GM21717 (cell line): ENCODE results near the gene NPAS3.

Experiments used
- ATAC-seq: cut with Tn5 transposase; IDR thresholded peaks from one replicate; pipeline ENCODE4 v1.9.1; 2021; ENCODE audit warnings: mild to moderate bottlenecking, moderate library complexity; ENCODE audit not compliant: unreplicated experiment

NPAS3 gene

DNA sequence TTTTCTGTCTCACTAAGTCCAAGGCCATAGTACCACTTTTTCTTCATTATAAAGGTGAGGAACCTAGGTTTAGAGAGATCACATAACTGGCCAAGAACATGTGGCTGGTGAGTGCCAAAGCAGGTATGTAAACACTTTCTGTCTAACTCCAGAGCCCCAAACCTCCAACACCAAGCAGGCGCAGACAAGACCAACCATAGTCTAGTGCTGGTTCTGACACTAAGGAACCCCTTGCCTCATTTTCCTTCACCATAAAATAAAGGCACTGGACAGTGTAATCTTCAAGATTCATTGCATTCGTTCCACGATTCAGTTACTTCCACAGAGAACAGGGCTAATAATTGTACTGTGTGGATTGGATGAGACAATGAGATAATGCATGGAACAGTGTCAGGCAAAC, 71.0 kb downstream of the NPAS3 start:
- ATAC-seq = no peak

DNA sequence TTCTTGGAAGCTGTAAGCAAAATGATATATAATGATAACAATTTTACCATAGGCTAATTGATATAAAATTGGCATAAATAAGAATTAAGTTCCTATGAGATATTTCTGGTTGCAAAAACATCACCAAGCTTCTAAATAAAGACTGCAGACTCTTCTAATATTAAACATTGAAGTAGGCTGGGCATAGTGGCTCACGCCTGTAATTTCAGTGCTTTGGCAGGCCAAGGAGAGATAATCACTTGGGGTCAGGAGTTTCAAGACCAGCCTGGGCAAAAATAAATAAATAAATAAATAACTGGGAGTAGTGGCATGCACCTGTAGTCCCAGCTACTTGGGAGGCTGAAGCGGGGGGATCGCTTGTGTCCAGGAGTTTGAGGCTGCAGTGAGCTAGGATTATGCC, 71.8 kb downstream of the NPAS3 start:
- ATAC-seq = no peak

DNA sequence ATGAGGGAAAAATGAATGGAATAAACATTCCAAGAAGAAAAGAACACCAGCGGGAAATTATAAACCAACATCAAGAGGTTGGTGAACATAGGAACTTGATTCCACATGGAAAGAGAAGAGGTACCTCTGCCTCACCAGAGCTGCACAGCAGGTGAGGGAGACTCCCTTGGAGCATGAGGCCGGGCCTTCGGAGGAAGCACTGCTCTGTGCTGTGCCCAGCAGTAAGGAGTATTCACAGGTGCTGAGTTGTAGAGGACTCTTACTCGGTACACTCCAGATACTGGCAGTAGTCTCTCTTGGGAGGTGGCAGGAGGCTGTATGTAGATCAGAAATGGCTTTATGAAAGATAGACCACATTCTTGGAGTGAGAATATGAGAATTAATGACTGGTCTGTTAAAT, 76.0 kb downstream of the NPAS3 start:
- ATAC-seq = no peak

DNA sequence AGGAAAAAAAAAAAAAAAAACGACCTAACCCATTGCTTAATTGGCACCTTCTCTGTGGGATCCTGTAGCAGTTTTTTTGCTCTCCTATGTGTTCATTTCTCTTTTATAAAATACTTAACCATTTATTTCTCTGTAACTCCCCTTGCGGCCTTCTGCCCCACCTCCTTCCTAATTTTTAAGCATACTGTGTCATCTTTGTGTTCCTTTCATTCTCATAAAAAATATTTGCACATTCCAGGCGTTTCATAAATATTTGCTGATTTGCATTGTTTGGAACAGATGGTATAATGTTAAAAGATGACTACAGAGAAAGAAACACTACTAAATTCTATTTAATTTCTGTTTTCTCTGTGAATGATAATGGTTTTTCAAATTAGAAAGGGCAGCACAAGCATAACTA, 77.9 kb downstream of the NPAS3 start:
- no peak for ATAC-seq

DNA sequence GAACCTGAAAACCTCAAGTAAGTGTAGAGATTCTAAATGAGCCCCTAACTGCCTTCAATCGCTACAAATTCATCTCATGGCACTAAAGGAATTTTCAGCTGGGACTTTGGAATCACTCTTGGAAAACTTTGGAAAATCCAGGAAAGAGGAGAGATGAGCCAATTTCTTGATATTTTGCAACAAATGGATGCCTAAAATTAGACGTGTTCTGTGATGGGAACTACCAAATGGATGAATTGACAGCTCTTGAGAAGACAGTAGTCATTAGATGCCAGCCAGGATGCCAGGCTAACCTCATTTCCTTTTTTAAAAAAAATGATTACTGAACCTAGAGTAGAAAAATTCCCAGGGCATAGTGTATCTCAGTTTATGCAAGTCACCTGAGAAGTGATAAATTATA, 78.3 kb downstream of the NPAS3 start:
- ATAC-seq = no peak

DNA sequence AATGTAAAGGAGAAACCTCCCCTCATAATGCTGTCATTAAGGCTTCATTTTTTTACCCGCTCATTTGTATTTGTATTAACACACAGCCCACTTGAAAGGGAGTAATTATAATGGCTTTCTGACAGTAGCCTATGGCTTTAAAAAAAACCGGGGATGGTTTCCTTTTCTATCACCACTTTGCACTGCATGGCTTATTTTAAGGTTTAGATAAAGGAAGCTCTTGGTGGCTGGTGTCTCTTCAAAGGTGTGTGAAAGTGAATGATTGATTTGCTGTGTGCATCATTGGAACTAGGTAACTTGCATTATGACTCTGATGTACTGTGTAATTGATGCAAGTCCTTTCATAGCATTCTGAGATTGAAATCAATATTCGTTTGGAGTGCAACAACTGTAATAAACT, 80.7 kb downstream of the NPAS3 start:
- no peak for ATAC-seq

DNA sequence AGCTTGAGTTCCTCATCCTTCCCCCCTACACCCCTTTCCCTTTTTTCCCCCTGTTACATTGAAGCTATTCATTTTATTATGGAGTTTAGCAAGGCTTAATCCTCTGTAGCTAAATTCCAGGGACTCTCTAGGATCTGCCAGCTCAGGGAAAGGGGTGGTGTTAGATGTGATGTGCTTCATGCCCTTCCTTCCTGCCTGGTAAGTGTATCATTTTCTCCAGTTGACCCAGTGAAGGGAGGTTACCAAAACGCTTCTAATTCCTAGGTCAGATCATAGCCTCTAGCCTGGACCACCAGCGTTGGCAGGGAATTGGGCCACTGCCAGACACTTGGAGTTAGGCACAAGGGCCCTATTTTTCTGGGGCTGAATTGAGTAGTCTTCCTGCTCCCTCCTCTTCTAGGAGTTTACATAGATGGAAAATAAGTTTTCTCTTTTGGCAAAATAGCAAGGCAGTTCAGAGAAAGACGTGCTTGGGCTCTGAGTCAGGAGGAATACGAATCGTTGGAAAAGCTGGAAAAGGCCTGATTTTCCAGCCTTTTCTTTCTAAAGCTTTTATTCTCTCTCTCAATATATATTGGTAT, 88.3 kb downstream of the NPAS3 start:
- no peak for ATAC-seq

DNA sequence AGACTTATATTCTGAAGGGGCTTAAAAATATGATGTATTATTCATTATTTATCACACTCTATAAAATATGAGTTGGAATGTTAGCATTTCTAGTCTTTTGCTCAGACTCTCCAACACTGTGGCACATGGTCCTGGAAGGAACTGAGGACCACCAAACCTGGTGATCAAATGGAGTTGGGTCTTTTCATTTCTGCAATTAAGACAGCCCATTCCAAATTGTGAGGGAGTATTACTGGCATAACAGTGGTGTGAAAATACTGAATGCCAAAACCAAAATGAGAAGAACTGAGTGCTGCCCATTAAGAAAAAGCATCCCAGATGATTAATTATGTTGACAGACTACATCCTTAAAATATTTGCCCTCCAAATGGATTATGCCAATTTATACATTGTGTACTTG, 90.8 kb downstream of the NPAS3 start:
- ATAC-seq = no peak

DNA sequence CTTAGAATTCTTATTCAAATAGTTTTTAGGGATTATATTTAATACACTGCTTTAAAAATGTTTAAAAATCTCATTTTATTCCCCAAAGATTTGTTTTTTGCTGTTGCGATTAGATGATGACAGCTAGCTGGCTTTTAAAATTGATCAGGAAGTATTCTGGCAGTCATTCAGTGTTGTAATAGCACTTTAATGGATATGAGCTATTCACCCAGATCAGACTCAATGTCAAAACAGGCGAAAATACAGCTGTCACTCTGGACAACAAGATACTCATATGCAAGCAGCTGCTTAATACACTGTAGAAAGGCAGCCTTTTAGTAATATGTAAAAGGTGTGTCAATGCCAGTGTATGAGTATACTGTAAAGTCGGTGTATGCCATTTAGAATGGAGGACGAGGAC, 91.7 kb downstream of the NPAS3 start:
- no peak for ATAC-seq

DNA sequence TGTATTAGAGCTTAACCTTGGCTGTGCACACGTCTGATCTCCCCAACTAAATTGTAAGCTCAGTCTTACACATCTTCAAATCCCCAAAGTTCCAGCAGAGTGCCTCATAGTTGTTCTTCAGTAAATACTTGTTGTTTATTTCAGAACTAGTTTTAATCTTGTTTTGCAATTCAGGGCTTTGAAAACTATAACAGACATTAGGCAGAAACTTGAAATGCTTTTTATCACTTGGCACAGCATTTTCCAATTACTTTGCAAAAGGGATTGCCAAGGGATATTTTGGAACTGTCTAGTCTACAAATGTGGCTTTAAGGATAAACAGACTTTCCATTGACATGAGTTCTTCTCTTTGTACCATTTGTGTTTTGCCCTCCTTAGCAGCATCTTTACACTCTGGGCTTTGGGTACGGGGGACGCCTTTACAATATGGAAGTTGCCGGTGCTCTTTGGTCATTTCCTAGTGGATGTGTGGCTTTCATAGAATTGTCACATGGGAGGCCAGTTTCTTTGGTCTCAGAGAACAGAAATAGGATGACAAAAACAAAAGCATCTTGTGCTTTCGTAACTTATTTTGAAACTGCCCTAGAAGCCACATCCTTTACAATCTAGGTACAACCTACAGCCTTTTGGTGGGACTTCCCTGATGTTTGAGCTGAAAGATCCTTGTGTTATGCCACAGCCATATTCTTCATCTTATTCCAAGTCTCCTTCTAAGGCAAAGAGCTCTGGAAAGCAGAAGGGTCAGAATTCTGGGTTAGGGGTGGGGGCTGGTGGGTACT, 96.9 kb downstream of the NPAS3 start:
- no peak for ATAC-seq

DNA sequence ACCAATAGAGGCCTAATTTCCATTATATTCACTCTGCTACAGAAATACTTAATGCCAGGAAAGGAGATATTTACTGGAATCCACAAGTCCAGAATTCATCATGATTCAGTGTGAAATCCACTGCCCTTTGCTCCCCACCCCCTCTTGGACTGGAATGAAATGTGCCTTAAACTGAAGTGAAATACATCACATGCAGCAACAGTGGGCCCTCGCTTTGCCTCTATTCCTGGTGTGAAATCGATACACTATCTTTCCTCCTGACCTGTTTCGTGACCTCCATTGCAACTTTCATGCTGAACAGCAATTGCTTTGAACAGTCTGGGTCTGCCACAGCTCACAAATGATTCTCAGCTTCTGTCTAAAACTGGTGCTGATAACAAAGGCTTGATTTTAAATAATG, 100.6 kb downstream of the NPAS3 start:
- no peak for ATAC-seq

DNA sequence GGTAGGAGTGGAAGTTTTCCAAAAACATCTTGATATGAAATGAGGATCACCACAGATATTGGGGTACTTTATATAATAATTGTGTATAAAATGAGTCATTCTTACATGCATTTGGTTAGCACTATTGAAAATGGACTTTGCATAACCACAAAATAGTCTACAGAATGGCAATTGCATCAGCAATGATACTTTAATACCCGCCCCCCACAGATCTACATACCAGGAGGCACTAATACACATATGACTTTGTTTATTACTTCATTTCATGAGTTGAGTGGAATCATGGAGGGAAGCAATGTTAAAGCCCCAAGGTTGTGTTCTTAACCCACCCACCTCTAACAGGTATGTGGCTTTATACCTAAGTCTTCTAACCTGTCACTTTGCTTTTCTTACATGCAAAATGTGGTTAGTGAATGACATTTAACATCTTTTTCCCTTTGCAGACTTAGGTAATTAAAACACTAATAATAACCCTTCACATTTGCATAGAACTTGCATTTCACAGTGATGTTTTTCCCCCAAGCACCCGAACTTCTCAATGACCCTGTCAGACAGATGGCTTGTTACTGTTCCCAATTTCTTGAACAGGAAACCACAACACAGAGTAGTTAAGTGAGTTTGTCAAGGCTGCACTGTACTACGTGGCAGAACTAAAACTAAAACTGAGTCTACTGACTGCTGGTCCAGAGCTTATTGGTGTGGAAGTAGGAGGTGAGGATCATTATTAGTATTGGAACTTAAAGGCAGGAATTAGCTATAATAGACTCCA, 101.9 kb downstream of the NPAS3 start:
- peak; percentile 73 for ATAC-seq

DNA sequence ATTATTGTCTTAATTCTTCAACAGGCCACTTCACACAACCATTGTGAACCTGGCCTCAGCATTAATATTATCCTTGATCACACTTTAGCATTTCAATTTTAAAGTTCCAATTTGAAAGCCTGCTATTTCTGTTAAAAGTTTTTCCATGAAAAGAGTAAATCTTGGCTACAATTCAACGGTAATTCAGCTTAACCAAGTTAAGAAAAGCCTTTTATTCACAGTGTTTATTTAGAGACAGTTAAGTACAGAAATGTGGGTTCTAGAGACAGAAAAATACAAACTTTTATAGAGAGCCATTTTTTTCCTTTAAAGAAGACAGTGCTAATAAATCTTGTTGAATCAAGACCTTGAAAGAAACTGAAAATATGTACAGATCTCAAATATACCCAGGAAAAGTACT, 103.9 kb downstream of the NPAS3 start:
- no peak for ATAC-seq

DNA sequence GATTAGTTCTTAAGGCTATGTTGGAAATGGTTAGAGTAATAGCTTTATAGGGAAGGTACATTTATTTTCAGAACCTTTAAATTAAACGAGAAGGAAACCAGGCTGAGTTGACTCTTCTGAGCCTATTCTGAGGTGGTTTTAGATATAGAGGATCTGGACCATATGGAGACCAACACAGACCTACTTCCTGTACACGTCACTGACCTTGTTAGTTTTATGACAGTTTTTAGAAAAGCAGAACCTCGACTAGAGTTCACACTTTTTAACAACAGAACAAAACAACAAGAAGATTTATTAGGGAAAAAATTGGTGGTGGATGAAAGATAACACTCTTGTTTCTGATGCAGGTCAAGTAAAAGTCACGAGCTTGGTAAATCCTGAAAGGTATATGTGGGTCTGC, 107.1 kb downstream of the NPAS3 start:
- no peak for ATAC-seq

DNA sequence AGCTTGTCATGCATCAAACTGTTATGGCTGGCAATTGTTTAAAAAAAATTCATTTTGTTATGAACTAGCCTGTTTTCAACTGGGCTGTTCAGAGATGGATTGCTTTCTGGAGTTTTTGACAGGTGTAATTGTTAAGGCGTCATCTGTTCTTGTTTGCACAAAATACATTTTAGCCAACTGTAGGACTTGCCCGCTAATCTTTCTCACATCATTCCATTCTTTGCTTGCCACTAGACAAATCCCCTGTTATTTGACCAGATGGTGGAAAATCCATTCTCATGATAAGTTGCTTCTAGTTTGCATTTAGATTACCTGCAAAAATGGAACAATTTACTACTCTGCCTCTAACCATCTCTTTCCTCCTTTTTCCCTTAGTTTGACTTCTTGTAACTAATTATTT, 114.3 kb downstream of the NPAS3 start:
- no peak for ATAC-seq

DNA sequence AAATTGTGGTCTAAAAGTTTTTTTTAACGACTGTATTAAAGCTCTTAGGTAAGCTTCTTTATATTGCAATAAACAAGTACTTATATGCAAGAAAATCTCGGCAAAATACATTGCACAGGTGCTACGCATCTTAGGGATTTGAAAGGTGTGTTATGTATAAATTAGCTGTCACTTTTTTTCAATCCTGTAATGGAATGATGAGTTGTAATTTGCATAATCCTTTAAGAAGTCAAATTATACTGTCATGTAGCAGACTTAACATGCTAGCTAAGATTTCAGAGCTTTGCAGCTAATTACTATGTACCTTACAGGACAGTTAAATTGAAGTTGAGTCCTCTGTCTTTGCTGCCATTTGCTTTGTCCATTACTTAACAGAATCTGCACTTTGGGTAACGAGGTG, 117.5 kb downstream of the NPAS3 start:
- no peak for ATAC-seq

DNA sequence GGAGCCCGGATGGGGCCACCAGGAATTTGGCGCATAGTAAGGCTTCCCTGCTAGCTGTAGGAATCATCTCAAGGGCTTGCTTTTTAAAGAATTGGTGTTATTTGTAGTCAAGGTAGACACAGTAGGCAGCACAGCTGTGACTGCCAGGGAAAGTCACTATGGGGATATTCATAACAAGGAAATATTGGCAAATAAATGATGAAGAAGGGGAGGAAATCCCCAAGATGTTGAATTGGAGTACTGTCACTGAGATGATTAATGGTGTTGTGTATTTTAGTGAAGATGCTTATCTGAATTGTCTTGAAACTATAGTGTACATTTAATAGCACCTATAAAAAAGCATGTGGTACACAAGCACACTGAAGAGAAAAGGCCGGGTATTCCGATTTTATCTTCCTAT, 118.9 kb downstream of the NPAS3 start:
- ATAC-seq = no peak

DNA sequence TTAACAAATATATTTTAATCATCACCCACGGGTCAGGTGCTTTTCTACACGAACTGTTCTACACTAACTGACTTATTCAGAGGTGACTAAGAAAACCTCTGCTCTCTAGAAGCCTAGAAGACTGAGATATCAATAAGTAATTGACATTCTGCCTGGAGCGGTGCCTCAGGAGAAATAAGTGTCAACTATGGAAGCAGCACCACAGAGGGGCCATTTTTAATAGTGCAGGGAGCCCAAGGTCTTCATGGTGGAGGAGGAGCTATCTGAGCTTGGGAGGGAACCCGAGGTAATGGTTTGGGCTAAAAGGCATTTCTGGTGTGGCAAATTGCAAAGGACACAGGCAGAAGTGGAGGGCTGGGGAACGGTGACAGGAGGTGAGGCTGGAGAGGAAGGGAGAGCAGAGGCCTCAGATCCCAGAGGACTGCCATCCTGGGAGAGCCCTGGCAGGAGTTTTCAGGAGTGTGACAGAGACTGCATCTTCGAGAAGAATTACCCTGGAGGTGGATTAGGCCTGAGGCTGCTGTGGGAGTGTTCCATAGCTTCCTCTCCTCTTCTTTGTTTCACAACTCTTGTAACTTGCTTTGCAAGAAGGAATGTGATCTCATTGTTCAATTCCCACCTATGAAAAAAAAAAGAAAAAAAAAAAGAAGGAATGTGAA, 123.1 kb downstream of the NPAS3 start:
- ATAC-seq = no peak

DNA sequence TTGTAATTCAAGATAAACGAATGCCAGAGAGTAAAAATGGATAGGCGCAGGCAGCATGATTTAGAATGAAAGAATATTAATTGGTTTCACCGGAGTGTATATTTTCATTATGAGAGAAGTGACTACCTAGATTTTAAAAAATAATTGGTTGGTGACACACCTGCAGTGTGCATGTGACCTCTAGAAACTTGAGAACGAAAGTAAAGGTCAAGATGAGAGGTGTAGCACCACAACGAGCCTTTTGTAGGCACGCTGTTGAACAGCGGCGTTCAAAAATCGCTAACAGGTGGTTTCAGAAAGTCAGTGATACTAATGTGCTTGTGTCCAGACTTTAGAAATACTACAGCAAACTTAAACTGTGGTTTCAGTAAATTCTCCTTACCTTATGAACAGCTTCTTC, 123.8 kb downstream of the NPAS3 start:
- no peak for ATAC-seq

DNA sequence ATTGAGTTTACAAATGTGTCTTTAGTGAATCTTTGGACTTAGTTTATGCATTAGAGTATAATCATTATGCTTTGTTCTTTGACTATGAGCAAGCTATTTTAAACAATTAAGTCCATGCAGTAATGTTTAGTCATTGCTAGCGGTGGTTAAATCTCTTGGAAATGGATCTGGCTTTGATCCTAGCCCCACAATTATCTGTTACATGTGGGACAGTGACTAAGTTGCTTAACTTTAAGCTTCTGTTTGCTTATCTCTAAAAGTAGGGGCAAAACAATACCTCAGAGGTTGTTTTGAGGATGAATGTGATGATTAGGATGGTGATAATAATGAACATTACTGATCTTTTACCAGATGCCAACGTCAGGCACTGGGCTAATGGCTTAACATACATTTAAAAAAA, 124.2 kb downstream of the NPAS3 start:
- ATAC-seq = no peak

DNA sequence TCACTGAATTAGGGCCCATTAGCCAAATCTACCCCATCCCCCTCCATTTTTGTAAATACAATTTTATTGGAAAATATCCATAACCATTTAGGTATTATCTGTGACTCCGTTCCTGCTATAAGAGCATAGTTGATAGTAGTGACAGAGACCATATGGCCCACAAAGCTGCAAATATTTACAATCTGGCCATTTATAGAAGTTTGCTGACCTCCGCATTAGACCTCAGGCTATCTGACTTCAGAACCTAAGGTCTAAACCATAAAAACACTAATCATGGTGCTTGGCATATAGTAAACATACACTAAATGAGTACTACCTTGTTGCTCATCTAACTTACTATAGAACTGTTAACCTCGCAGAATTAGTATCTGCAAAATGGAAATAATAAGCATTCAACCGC, 124.8 kb downstream of the NPAS3 start:
- no peak for ATAC-seq

DNA sequence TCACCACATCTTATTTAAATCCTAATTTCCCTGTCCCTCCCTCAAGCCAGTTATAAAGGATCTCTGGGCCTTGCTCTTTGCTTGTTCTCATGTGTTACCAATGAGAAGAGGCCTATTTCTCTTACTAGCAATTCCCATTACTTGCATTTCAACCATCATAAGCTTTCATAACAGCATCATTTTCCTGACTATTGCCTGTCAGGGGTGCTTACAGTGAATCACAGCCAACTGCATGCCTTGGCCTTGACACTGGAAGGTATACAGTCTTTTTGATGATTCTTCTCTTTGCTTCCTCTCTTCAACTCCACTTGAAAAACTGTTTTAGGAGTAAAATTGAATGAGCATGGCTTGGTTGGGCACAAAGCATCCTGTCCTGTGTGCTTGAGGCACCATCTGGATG, 127.0 kb downstream of the NPAS3 start:
- no peak for ATAC-seq
